ENCODE results near the gene LRRC4B.

Gene LRRC4B

DNA sequence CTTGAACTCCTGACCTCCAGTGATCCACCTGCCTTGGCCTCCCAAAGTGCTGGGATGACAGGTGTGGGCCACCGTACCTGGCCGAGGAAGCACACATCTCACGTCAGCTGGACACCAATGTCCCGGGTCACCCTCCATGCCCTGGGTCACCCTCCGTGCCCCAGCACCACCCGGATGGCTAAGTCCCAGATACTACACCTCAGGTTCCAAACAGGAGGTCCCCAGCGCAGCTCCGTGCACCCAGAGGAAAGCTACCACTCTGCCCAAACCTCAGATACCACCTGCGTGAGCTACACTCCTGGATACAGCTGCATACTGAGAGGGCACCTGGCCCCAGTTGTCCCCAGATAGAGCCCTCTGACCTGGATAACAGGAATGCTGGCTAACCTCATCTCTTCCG, 14.0 kb downstream of the LRRC4B start:
- DNase-seq (ENCODE audit: low read depth in 3 of 3): no peak

DNA sequence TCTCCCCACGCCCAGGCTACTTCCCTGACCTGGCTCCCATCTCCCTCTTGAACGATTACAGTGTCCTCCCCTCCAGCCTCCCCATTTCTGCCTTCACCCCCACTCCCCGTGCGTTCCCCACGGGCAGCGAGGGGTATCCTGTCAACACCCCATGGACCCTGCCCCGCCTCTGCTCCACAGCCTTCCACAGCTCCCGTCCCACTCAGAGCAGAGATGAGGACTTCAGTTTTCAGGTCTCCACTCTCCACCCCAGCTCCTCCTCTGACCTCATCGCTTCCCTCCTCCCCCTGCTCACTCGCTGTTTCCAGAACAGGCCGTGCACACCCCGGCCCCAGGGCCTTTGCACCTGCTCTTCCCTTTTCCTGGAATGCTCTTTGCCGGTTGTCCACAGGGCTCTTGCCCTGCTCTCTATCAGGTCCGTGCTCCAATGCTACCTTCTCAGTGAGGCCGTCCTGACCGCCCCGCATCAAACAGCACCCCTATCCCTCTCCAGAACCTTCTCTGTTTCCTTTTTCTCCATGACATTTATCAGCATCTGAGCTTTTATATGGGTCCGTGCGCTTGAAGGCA, 15.0 kb downstream of the LRRC4B start:
- DNase-seq (ENCODE audit: low read depth in 3 of 3): no peak

- no peak for DNase-seq (ENCODE audit: low read depth in 3 of 3)
These were observed 15.7 kb downstream of the LRRC4B start for GRCh38 chr19:50552540-50552939.

DNA sequence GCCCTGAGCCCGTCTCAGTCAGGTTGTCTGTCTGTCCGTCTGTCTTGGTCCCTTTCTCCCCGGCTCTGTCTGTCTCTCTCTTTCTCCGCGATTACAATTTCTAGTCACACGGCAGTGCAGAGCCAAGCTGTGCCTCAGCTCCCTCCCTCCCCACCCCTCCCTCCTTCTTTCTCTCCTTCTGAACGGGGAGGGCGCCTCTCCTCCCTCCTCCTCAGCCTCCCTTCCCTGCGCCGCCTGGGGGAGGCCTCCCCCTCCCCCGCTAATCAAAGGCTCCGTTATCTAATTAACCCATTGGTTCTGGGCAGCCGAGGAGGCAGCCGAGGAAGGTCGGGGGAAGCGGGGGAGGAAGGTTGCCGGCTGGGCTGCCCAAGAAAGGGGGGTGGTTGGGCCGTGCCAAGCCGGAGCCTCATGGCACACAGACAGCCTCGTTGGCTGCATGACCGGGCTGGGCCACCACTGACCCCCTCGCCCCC, 16.5 kb downstream of the LRRC4B start:
- no peak for DNase-seq (ENCODE audit: low read depth in 3 of 3)

DNA sequence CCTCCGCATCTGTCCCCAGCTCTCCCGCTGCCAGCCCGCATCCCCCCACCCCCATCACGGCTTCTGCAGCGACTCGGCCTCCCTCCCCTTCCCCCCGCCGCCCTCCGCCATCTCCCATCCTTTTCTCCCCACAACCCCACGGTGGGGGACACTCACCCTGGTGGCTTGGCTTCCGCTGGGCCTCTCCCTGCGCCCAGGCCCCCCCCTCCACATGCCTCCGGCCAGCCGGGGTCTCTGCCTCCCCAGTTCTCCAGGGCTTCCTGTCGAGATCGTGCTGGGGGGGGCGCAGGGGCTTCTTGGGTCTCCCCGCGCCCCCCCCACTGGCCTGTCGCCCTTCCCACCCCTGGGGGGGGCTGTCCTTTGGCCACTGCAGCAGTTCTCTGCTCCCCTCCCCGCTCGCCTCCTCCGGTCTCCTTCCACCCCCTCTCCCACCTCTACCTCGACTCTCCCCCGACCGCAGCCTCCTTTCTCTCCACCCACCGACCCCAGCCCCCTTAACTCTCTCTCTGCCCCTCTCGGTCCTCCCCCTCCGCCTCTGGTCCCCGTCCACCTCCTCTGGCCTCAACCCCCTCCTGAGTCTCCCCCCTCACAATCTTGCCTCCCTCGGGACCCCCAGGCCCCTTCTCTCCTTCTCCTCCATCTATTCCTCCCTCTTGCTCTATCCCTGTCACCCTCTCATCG, 17.1 kb downstream of the LRRC4B start:
- DNase-seq (ENCODE audit: low read depth in 3 of 3): no peak

DNA sequence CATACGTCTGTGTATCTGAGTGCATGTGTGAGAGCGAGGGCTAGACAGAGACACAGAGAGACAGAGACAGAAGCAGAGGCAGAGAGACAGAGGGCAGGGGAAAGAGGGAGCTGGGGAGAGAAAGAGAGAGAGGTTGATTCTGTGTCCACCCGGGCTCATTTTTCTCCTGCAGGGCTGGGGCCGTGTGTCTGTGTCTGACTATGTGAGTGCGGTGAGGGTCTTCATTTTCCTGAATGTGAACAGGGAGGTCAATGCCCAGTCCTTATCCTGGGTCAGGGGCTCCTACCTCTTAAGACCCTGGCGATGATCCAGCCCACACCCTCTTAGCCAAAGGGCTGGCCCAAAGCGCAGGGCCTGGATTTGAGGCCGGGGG, 17.7 kb downstream of the LRRC4B start:
- DNase-seq (ENCODE audit: low read depth in 3 of 3): no peak

GRCh38 chr19:50549927-50550593, 18.2 kb downstream of the LRRC4B start:
- DNase-seq (ENCODE audit: low read depth in 3 of 3): no peak

DNA sequence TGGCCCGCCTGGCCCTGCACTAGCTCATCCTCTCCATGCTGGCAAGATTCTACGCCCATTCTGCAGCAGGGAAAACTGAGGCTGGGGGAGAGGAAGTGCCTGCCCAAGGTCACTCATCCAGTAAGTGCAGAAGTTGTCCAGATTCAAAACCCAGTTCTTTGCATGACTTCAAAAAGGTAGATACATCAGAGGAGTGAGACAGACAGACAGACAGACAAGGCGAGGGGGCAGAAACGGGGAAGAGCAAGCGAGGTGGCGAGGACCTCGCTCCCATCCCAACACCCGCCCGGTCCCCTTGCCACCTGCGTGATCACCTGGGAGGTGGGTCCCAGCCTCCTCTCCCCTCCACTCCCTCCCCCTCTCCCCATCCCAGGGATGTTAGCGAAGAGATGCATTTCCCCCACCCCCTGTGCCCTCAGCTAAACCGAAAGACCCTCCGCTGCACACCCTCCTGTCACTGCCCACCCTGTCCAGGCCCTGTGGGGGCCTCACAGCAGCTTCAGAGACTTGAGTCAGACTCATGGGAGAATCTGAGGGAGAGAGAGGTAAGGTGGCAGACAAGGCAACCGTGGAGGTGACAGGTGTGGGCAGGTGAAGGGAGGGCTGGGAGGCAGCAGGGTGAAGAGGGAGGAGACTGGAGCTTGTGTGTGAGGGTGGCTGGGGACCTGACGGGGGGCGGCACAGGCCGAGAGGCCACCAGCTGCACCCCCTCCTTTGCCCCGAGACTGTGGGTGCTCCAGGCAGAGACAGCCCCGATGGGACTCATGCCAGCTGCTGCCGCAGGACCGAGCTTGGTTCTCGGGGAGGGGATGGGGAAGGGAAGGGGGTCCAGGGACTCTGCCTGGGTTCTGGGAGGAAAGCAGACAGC, 18.9 kb downstream of the LRRC4B start:
- no peak for DNase-seq (ENCODE audit: low read depth in 3 of 3)

- no peak for DNase-seq (ENCODE audit: low read depth in 3 of 3)
These were observed 19.8 kb downstream of the LRRC4B start for GRCh38 chr19:50548191-50549058.

GRCh38 chr19:50547385-50548190, 20.6 kb downstream of the LRRC4B start:
- DNase-seq (ENCODE audit: low read depth in 3 of 3): no peak

DNA sequence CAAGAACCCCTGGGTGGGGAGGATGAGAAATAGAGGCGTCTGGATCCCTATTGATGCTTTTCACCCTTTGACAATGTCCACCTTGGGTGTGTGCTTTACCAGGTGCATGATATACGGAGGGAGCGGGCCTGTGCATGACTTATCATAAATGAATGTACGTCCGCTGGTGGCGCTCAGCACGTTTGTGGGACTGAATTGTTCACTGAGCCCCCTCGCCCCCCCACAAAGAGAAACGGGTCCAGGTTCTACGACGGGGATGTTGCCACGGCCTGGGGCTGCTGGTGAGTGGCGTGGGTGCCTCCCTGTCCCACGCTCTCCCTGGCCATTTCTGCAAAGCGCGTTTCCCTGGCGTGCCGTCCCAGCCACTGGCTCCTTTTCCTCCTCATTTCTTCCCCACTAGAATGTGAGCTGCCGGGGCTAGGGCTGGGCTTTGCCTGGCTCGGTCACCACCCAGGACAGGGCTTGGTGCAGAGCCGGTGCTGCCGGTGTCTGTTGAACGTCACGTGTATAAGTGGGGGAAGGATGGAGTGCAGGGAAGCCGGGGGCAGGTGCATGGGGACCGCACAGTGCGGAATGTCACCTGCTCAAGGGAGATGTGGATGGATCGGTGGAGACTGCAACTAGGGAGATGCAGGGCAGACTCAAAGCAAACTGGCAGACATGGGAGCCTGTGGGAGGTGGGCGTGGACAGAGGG, 21.6 kb downstream of the LRRC4B start:
- no peak for DNase-seq (ENCODE audit: low read depth in 3 of 3)

DNA sequence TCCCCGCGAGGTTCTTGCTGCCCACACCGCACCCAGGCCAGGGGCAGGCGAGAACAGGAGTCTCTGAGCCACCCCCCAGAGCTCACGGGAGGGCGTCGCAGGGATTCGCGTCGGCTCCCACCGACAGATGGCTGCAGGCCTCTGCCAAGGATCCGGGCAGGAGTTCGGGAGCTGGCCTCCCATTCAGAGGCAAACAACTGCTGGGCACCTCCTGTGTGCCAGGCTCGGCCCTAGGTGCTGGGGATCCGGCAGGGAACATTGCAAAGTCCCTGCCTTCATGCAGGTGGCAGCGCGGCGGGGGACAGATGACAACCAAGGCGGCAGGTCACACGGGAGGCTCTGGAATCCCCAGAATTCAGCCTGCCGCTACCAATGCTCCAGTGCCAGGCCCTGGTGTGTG, 25.3 kb downstream of the LRRC4B start:
- DNase-seq (ENCODE audit: low read depth in 3 of 3): no peak

GRCh38 chr19:50537769-50538230, 30.4 kb downstream of the LRRC4B start:
- DNase-seq (ENCODE audit: low read depth in 3 of 3): peak in 2 of 3 experiments; percentile 26 to 48

DNA sequence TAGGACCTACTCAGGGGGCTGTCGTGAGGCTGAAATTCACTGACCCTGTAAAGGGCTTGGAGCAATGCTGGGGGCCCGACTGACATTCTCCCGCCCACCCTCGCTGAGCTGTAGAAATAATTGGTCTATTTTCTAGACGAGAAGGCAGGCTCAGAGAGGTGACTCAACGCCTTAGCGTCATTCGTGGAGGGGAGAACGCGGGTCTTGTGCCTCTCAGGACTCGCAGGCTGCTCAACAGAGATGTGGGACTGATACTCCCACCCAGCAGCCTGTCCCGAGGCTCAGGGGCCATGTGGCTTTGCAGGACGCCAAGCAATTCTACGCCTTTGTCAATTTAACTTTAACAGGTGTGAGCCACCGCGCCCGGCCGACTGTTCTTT, 30.9 kb downstream of the LRRC4B start:
- no peak for DNase-seq (ENCODE audit: low read depth in 3 of 3)

DNA sequence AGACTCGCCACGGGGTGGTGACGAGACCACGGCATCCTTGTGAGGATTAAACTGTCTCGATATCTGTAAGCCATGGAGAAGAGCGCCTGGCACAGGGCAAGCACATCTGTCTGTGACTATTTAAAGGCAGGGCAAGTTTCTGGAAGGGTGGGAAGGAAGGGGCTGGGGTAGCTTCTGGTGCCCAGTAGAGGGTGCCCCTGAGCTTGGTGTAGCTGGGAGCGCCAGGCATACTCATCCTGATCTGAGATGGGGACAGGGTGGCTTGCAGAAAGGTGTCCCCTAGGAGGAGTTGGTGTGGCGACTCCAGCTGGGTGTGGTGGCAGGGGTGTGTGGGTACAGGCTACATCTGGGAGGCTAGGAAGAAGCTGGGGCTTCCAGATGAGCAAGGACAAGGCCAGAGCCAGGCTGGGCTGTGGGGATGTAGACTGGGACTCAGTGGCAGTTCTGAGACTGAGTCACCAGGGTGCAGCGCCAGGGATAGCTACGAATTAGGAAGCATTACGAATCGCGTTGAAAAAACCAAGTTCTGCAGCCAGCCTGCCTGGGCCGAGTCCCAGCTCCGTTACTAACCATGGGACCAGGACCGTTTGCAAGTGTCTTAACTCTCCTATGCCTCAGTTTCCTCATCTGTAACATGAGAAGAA, 31.5 kb downstream of the LRRC4B start:
- no peak for DNase-seq (ENCODE audit: low read depth in 3 of 3)

DNA sequence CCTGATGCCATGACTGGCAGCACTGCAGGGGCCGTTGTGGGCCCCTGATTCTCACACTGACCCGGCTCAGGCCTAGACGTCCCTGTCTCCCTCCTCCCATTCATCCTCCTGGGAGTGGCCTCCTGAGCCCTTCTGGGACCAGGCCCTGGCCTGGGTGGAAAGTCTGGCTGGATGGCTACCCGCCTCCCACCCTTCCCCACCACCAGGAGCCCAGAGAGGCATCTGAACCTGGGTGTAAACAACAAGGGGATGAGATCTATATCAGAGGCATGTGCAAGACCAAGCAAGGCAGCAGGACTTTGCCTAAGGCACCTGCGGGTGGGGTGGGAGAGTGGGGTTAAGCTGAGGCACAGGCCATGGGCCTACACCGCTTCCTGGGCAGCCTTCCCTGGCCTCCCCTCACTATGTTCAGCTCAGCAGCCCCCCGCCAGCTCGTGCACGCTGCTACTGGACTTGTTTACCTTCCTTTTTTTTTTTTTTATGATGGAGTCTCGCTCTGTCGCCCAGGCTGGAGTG, 32.5 kb downstream of the LRRC4B start:
- no peak for DNase-seq (ENCODE audit: low read depth in 3 of 3)

DNA sequence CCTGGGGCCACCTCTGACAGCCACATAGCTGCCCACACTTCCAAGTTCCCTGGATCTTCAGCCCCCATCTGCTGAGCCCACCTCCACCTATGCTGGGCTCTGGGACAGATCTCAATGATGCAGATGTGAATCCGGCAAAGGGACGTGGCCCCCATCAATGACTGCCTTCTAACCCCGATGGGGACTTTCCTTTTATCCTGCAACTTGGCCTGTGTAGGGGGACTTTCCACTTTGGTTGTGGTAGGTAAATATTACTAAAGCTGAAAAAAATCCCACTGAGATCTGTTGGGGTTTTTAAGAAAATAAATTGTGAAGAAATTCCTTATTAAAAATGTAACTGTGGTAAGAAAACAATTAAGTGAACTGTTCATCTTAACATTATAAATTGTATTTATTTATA, 33.8 kb downstream of the LRRC4B start:
- DNase-seq (ENCODE audit: low read depth in 3 of 3): no peak

DNA sequence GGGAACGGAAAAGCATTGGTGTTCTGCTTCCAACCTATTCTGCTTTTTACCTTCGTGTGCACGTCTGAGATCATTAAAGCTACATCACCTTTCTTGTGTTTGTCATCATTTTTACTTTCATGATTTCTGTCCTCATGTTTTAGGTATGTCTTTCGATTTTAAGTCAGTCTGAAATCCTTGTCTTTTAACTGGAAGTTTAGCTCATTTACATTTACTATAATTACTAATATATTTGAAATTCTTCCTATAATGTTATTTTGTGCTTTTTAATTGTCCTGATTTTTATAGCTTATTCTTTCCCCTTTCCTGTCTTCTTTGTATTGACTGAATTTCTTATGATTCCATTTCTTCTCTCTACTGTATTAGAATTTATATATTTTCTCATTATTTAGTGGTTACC, 35.3 kb downstream of the LRRC4B start:
- no peak for DNase-seq (ENCODE audit: low read depth in 3 of 3)

DNA sequence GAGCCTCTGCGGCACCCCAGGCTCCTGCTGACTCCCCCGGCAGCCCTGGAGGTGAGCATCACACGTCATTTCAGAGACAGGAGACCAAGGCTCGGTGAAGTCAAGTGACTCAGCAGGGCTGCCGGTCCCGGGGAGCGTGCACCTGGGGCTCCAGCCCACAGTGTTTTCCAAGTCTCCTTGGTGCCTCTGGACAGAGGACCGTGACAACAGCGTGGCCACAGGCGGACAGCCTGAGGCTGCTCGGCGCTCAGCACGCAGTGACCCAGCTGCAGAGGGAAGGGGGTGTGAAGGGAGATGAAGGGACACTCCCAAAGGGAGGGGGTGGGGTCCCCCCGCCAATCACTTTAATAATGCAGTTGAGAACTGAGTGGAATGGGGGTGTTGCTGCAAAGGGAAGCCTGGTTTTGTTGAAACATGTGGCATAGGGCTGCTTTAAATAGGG, 37.0 kb downstream of the LRRC4B start:
- no peak for DNase-seq (ENCODE audit: low read depth in 3 of 3)

Data from stimulated activated CD4-positive, alpha-beta T cell treated with anti-CD3 and anti-CD28 coated beads, TNF-alpha, amount 100 ng/mL, for 4 hours (primary cell).